HEK293T (cell line): ENCODE results near the gene CD2AP.

Source experiments
- CTCF ChIA-PET: fragments of 350-600 bp; formaldehyde crosslinking; extraction: SDS; loops from one replicate; lab custom pipeline; 2021; ENCODE audit warnings: antibody characterized with exemption, inconsistent platforms; lab: Yijun Ruan, JAX
- POLR2A ChIA-PET: fragments of 350-600 bp; formaldehyde crosslinking; extraction: SDS; loops from one replicate; lab custom pipeline; 2020; ENCODE audit warnings: antibody characterized with exemption, inconsistent platforms; lab: Yijun Ruan, JAX
- DNase-seq: peaks from one replicate; pipeline ENCODE4 v3.0.0; 2012; ENCODE audit warnings: mixed read lengths; ENCODE audit errors: extremely low spot score
- ARNT ChIP-seq: fragments of 450-650 bp; IDR thresholded peaks from 2 replicates; pipeline ENCODE4 v1.6.1; 2017; ENCODE audit warnings: mild to moderate bottlenecking
- BHLHE40 ChIP-seq: fragments of 450-650 bp; IDR thresholded peaks from 2 replicates; pipeline ENCODE4 v1.6.1; 2016; ENCODE audit warnings: mild to moderate bottlenecking, moderate library complexity, borderline replicate concordance
- CTBP1 ChIP-seq: fragments of 450-650 bp; IDR thresholded peaks from 2 replicates; pipeline ENCODE4 v1.6.1; 2016; ENCODE audit warnings: borderline replicate concordance
- ELF4 ChIP-seq: fragments of 450-650 bp; IDR thresholded peaks from 2 replicates; pipeline ENCODE4 v1.6.1; 2017; ENCODE audit warnings: antibody characterized with exemption
- FOXA1 ChIP-seq: fragments of 450-650 bp; IDR thresholded peaks from 2 replicates; pipeline ENCODE4 v1.6.1; 2016; ENCODE audit warnings: mild to moderate bottlenecking
- FOXK2 ChIP-seq: fragments of 450-650 bp; IDR thresholded peaks from 2 replicates; pipeline ENCODE4 v1.6.1; 2016; ENCODE audit warnings: mild to moderate bottlenecking
- FOXM1 ChIP-seq: fragments of 450-650 bp; IDR thresholded peaks from 2 replicates; pipeline ENCODE4 v1.6.1; 2017; ENCODE audit warnings: mild to moderate bottlenecking, borderline replicate concordance
- HDGF ChIP-seq: fragments of 450-650 bp; IDR thresholded peaks from 2 replicates; pipeline ENCODE4 v1.6.1; 2017; ENCODE audit warnings: antibody characterized with exemption, borderline replicate concordance
- L3MBTL2 ChIP-seq: fragments of 450-650 bp; conservative IDR thresholded peaks from 2 replicates; pipeline ENCODE4 v1.6.1; 2016; ENCODE audit warnings: mild to moderate bottlenecking
- LEF1 ChIP-seq: fragments of 450-650 bp; IDR thresholded peaks from 2 replicates; pipeline ENCODE4 v1.6.1; 2017; ENCODE audit warnings: mild to moderate bottlenecking, borderline replicate concordance
- NFRKB ChIP-seq: fragments of 450-650 bp; IDR thresholded peaks from 2 replicates; pipeline ENCODE4 v1.6.1; 2016; ENCODE audit warnings: mild to moderate bottlenecking, moderate library complexity
- SP1 ChIP-seq: fragments of 450-650 bp; IDR thresholded peaks from 2 replicates; pipeline ENCODE4 v1.6.1; 2017
- SUZ12 ChIP-seq: fragments of 450-650 bp; IDR thresholded peaks from 2 replicates; pipeline ENCODE4 v1.6.1; 2016; ENCODE audit warnings: mild to moderate bottlenecking
- TARDBP ChIP-seq: fragments of 450-650 bp; IDR thresholded peaks from 2 replicates; pipeline ENCODE4 v1.6.1; 2016
- ZNF384 ChIP-seq: fragments of 450-650 bp; IDR thresholded peaks from 2 replicates; pipeline ENCODE4 v1.6.1; 2016
- TF ChIP-seq, protein P1 (sequence below): fragments of 450-650 bp; IDR thresholded peaks from 2 replicates; pipeline ENCODE4 v1.6.1; 2016

Gene CD2AP

DNA sequence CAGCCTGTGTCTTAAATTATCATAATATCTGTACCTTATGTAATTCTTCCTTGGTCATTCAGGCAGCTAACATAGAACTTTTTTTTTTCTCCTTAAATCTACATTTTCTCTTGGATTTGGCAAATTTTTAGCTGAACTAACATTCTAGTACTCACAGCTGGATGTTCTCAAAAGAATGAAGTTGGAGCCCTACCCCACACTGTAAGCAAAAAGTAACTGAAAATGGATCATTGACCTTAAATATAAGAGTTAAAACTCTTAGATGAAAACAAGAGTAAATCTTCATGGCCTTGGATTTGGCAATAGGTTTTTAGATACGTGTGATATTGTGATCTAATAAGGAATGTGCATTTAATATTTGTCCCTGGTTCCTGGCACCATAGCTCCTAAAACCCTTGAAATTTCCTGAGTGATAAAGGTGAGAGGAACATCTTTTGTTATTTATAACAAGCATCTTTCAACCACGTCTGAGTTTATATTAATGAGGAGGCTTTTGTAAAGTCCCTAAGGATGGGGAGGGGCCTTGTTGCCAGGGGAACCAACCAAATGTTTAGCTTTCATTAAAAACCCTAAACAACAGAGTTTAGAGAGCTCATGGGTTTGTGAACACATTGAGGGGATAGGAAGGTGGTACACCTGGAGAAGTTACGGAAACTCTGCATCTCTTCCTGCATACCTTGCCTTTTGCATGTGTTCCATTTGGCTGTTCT is 114.7 kb downstream of the CD2AP start:
- CTCF ChIA-PET: interaction anchor here (0.6 kb wide), 1 partner anchor 39 kb away, joined by 3 read pairs; no protein-coding TSS in a partner anchor

GRCh38 chr6:47593979-47594378 is 116.4 kb downstream of the CD2AP start:
- no peak for DNase-seq
- no peak for TF ChIP-seq SP1
- no peak for TF ChIP-seq BHLHE40
- no peak for TF ChIP-seq SUZ12
- no peak for TF ChIP-seq FOXK2
- TF ChIP-seq ZNF384: no peak
- no peak for TF ChIP-seq ARNT
- no peak for TF ChIP-seq HDGF
- TF ChIP-seq ELF4: no peak
- no peak for TF ChIP-seq L3MBTL2
- TF ChIP-seq CTBP1: no peak
- no peak for TF ChIP-seq NFRKB
- ChIA-PET CTCF (no interaction called here), POLR2A (no interaction called here)

More for the DNA sequence above, 114.7 kb downstream of the CD2AP start:
- POLR2A ChIA-PET: no interaction called here
- no peak for DNase-seq
- TF ChIP-seq LEF1: no peak

DNA sequence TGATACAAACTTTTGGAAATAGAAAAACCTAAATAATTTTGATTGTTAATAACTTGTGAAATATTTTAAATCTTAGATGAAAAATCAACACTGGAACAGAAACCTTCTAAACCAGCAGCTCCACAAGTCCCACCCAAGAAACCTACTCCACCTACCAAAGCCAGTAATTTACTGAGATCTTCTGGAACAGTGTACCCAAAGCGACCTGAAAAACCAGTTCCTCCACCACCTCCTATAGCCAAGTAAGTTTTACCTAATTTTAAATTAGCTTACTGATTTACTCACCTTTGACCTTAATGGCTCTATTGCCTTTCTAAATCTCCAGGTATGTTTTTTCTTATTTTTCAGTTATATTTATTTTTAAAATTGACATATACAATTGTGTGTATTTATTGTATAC is 118.2 kb downstream of the CD2AP start:
- ChIA-PET CTCF (no interaction called here), POLR2A (interaction anchor here (1.6 kb wide), 1 partner anchor 118 kb away, joined by 7 read pairs; the partner anchor contains the start of gene CD2AP)
- no peak for TF ChIP-seq L3MBTL2
- no peak for TF ChIP-seq FOXA1
- no peak for TF ChIP-seq FOXK2
- DNase-seq: no peak

DNA sequence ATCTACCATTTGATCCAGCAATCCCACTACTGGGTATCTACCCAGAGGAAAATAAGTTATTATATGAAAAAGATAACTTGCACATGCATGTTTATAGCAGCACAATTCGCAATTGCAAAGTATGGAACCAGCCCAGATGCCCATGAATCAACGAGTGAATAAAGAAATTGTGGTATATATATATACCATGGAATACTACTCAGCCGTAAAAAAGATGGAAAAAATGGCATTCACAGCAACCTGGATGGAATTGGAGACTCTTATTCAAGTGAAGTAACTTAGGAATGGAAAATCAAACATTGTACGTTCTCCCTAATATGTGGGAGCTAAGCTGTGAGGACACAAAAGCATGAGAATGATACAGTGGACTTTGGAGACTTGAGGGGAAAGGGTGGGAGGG is 120.8 kb downstream of the CD2AP start:
- CTCF ChIA-PET: no interaction called here
- no peak for DNase-seq

DNA sequence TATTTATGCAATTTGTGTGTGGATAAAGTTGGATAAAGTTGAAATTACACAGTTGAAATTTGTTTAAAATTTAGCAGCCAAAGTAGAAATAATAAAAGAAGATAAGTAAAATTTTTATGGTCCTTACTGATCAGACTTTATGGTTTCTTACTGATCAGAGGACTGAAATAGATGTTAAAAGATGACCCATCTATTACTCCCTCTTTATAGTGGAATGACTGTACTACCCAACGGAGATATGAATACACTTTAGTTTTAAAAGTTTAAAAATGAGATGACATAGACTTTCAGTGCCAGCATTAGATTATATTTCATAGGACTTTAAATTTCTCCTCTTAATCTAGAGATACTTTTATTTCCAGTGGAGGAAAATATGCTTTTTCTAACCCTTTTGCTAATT is 121.9 kb downstream of the CD2AP start:
- ChIA-PET CTCF (no interaction called here), POLR2A (no interaction called here)
- TF ChIP-seq LEF1: no peak
- no peak for TF ChIP-seq SUZ12
- TF ChIP-seq FOXM1: no peak
- TF ChIP-seq ZNF384: no peak
- TF ChIP-seq ELF4: no peak
- no peak for TF ChIP-seq BHLHE40
- TF ChIP-seq L3MBTL2: no peak
- no peak for TF ChIP-seq SP1
- no peak for DNase-seq

More for the DNA sequence above, 120.8 kb downstream of the CD2AP start:
- POLR2A ChIA-PET: no interaction called here
- no peak for TF ChIP-seq FOXK2

- POLR2A ChIA-PET: no interaction called here
- TF ChIP-seq HDGF: no peak
- TF ChIP-seq SP1: no peak
- TF ChIP-seq BHLHE40: no peak
- TF ChIP-seq TARDBP: no peak
- TF ChIP-seq ZNF384: no peak
- no peak for TF ChIP-seq NFRKB
- no peak for TF ChIP-seq SUZ12
- TF ChIP-seq, protein P1, sequence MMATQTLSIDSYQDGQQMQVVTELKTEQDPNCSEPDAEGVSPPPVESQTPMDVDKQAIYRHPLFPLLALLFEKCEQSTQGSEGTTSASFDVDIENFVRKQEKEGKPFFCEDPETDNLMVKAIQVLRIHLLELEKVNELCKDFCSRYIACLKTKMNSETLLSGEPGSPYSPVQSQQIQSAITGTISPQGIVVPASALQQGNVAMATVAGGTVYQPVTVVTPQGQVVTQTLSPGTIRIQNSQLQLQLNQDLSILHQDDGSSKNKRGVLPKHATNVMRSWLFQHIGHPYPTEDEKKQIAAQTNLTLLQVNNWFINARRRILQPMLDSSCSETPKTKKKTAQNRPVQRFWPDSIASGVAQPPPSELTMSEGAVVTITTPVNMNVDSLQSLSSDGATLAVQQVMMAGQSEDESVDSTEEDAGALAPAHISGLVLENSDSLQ: peak; percentile 41
- DNase-seq: no peak
- CTCF ChIA-PET: no interaction called here
Measured at GRCh38 chr6:47603227-47603626, 125.6 kb downstream of the CD2AP start.

DNA sequence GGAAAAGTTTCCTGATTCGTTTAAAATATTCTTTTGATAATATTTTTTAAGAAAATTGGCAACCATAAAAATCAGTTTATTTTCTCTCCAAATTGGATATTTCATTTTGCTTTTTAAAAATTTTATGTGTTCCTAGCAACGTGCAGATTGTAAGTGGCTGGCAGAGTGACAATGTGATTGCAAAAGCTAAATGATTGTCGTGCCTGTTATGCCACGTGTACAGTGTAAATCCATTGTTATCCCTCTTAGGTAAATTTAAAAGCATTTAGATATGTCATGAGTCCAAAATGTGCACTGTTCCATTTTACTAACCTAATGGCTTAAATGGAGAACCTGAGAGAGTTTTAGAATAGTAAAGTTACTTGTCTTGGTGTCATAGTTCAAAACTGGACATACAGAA is 126.4 kb downstream of the CD2AP start:
- ChIA-PET CTCF (no interaction called here), POLR2A (no interaction called here)
- no peak for TF ChIP-seq LEF1
- no peak for DNase-seq

- ChIA-PET POLR2A (no interaction called here), CTCF (no interaction called here)
- DNase-seq: no peak
- TF ChIP-seq L3MBTL2 (no peak), FOXA1 (no peak), TARDBP (no peak), FOXK2 (no peak), SP1 (no peak), HDGF (no peak), ELF4 (no peak), LEF1 (no peak), NFRKB (no peak)
- TF ChIP-seq, protein P1: no peak
Measured at GRCh38 chr6:47621838-47622449, 144.4 kb downstream of the CD2AP start.
